Lower lobe of right lung (tissue), 2 donors: ENCODE results near the gene FES. TPM values are rescaled to one million over a fixed set of nuclear protein-coding genes. Genes with fewer than 3 reads are reported as not detected.
"Not testable (repeated sequence)": the region's sequence is repeated elsewhere in the genome, so short reads cannot be mapped to it uniquely, and the experiment has no call there.

ENCODE experiments used
- ATAC-seq, 2 donors: fragments of 200-7000 bp; cut with Tn5 transposase; one replicate each; pipeline ENCODE4 v1.9.1; 2020 to 2022; ENCODE audit warnings: mild to moderate bottlenecking in 2 of 2, moderate library complexity in 2 of 2
- DNase-seq: peaks from one replicate; pipeline ENCODE4 v3.0.0-alpha.2; 2020
- H3K27ac ChIP-seq: fragments of 200-600 bp; one replicate; pipeline ENCODE4 v1.8.0; 2022
- H3K27me3 ChIP-seq: fragments of 200-600 bp; one replicate; pipeline ENCODE4 v1.8.0; 2022; ENCODE audit warnings: low read depth
- H3K36me3 ChIP-seq: fragments of 200-600 bp; one replicate; pipeline ENCODE4 v1.8.0; 2022; ENCODE audit warnings: mild to moderate bottlenecking
- H3K4me1 ChIP-seq: fragments of 200-600 bp; one replicate; pipeline ENCODE4 v1.8.0; 2022
- H3K4me3 ChIP-seq: fragments of 200-600 bp; one replicate; pipeline ENCODE4 v1.8.0; 2022; ENCODE audit warnings: mild to moderate bottlenecking
- H3K9me3 ChIP-seq: fragments of 200-600 bp; one replicate; pipeline ENCODE4 v1.8.0; 2022
- intact Hi-C: fragments of 100-400 bp; cut with DNase I; formaldehyde crosslinking; loops from one replicate; pipeline ENCODE4 v1.11.0; 2022
- total RNA-seq: library from RNA; stranded (reverse); fragmentation: NEBNext Ultra II Directional; extraction: Animal tissue kit (Norgen Biotek cat#: 25700); gene quantifications from one replicate; pipeline ENCODE4 v1.2.1, GENCODE V29; 2021
- TF ChIP-seq, protein P1 (sequence below): fragments of 200-600 bp; IDR thresholded peaks from one replicate; pipeline ENCODE4 v1.8.0; 2022; ENCODE audit warnings: antibody characterized with exemption, mild to moderate bottlenecking
- donor health status: DM: no; HTN: yes; CAD: no; lungs with severe emphysema.

FES gene
- total RNA-seq, 1 donor from 2014 or later, result 51.0 TPM

DNA sequence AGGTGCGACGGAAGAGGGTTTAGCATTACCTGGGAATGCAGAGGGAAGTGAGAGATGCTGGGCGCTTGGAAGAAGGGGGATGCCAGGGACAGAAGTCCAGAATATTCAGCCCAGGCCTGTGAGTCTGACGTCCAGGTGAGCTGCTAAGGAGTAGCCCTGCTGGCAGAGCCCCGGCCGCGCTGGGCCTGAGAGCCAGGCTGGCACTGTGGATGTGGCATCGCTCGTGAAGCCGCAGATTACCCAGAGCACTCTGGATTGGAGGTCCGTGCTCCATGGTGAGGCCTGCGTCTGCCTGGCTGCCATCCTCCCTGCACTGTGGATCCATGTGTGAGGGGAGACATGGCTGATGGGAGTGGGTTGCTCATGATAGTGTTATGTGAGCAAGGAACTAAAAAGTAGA is 33.3 kb downstream of the FES start:
- no peaks in the 10 kb centered on the region for H3K9me3 ChIP-seq
- H3K4me3 ChIP-seq, result no peak overlapping the region
- intact Hi-C loops, result no loop called here
- ATAC-seq (no peak), DNase-seq (no peak)
- no peaks in the 10 kb centered on the region for H3K27me3 ChIP-seq
- peaks cover 12% of the 10 kb centered on the region for H3K4me1 ChIP-seq
- no peak overlapping the region for H3K27ac ChIP-seq
- TF ChIP-seq, protein P1, sequence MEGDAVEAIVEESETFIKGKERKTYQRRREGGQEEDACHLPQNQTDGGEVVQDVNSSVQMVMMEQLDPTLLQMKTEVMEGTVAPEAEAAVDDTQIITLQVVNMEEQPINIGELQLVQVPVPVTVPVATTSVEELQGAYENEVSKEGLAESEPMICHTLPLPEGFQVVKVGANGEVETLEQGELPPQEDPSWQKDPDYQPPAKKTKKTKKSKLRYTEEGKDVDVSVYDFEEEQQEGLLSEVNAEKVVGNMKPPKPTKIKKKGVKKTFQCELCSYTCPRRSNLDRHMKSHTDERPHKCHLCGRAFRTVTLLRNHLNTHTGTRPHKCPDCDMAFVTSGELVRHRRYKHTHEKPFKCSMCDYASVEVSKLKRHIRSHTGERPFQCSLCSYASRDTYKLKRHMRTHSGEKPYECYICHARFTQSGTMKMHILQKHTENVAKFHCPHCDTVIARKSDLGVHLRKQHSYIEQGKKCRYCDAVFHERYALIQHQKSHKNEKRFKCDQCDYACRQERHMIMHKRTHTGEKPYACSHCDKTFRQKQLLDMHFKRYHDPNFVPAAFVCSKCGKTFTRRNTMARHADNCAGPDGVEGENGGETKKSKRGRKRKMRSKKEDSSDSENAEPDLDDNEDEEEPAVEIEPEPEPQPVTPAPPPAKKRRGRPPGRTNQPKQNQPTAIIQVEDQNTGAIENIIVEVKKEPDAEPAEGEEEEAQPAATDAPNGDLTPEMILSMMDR, result no peak
- H3K36me3 ChIP-seq, result peaks cover 95% of the 10 kb centered on the region

DNA sequence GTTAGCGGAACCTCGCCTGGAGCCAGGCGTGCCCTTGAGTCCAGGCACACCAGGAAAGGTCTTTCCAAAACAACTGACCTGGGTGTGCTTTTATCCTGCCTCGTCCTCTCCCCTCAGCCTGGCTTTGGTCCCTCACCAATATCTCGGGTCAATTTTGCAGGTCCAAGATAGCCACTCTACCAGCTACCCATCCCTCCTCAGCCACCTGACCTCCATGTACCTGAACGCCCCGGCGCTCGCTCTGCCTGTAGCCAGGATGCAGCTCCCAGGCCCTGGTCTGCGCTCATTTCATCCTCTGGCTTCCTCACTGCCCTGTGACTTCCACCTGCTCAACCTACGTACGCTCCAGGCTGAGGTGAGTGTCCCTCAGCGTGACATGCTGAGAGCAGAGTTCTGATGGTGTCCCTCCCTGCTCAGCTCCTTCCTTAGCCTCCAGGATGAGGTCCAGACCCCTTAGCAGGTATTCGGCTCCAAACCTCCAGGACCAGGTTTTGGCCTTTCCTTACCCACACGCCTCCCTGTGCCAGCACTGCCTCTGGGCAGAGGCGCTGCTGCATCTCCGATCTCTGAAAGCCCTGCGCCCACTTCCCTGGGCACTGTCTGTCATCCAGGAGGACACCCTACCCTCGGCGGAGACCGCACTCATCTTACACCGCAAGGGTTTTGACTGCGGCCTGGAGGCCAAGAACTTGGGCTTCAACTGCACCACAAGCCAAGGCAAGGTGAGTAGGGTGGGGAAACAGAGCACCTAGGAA is 33.9 kb downstream of the FES start:
- H3K27me3 ChIP-seq, result no peaks in the 10 kb centered on the region
- TF ChIP-seq, protein P1, result no peak
- intact Hi-C loops, result no loop called here
- no peaks in the 10 kb centered on the region for H3K9me3 ChIP-seq
- DNase-seq (no peak), ATAC-seq (no peak)
- peaks cover 89% of the 10 kb centered on the region for H3K36me3 ChIP-seq
- H3K4me1 ChIP-seq, result peaks cover 12% of the 10 kb centered on the region
- H3K4me3 ChIP-seq, result no peak overlapping the region
- H3K27ac ChIP-seq, result no peak overlapping the region

DNA sequence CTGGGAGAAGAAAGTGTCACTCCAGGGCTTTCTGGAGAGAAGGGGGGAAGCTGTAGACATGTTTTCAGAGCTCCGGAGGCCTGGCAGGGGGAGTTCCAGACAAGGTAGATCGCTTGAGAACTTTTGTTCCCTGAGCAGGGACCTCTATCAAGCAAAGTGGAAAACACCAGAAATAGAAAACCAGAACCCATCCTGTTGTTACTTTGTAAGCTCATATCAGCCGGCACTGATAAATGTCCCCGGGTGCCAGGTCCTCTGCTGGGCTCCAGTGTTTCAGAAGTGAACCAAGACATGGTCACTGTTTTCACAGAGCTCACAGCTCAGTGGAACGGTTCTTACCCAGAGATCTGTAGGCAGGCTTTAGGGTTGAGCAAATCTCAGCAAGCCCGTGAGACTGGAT is 34.5 kb downstream of the FES start:
- Histone ChIP-seq H3K9me3 (no peaks in the 10 kb centered on the region), H3K27me3 (no peaks in the 10 kb centered on the region), H3K36me3 (peaks cover 83% of the 10 kb centered on the region), H3K4me1 (peaks cover 12% of the 10 kb centered on the region), H3K4me3 (no peak overlapping the region), H3K27ac (no peak overlapping the region)
- ATAC-seq, result no peak
- intact Hi-C loops, result no loop called here
- TF ChIP-seq, protein P1, result no peak
- no peak for DNase-seq

DNA sequence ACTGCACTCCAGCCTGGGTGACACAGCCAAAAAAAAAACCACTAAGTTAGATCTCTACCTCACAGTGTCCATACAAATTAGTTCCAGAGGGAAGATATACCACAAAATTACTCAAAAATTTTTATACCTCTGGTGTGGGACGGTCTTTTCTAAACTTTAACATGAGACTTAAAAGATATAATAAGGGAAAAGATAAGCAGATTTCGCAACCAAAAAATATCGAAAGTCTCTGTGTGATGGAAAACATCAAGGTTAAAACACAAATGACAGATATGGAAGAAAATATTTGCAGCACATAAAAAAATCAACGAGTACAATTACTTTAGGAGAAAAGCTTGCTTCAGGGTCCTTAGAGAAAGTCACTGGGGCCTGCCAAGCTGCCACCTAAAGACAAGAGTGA is 37.6 kb downstream of the FES start:
- Histone ChIP-seq H3K36me3 (peaks cover 52% of the 10 kb centered on the region), H3K27ac (no peak overlapping the region), H3K4me1 (no peaks in the 10 kb centered on the region), H3K4me3 (no peak overlapping the region), H3K27me3 (no peaks in the 10 kb centered on the region), H3K9me3 (no peaks in the 10 kb centered on the region)
- TF ChIP-seq, protein P1, result no peak
- intact Hi-C loops, result no loop called here
- DNase-seq (no peak), ATAC-seq (no peak)

DNA sequence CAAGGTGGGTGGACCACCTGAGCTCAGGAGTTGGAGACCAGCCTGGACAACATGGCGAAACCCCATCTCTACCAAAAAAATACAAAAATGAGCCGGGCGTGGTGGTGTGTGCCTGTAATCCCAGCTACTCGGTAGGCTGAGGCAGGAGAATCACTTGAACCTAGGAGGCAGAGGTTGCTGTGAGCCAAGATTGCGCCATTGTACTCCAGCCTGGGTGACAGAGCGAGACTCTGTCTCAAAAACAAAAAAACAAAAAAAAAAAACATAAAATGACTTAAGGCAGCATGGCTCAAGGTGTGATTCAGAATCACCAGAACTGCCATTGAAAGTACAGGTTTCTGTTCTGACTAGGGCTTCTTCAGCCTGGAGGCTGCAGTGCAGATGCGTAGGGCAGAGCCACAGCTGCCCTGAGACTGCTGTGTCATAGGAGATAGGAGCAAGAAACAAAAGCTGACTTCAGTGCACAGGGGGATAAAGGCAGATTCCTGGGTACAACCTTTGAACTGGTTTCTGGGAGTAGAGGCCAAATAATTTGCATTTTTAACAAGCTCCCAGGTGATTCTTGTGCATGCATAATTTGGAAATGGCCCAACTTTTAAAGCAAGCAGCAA is 38.5 kb downstream of the FES start:
- peaks cover 43% of the 10 kb centered on the region for H3K36me3 ChIP-seq
- H3K27me3 ChIP-seq, ATAC-seq, H3K4me1 ChIP-seq, DNase-seq, H3K4me3 ChIP-seq, H3K27ac ChIP-seq, H3K9me3 ChIP-seq, intact Hi-C loops: not testable (repeated sequence)

DNA sequence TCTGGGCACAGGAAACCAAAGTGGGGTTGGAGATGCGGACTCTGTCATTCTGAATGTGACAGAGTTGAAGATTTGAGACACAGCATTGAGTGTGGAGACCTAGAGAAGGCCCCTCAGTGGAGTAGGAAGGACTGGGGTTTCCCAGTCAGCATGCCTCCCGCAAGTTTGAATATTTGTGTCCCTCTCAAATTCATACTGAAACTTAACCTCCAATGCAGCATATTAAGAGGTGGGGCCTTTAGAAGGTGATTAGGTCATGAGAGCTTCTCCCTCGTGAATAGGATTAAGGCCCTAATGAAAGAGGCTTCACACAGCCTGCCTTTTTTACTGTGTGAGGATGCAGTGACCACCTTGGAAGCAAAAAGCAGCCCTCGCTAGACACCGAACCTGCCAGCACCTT is 40.1 kb downstream of the FES start:
- no peak for ATAC-seq
- TF ChIP-seq, protein P1, result no peak
- intact Hi-C loops, result no loop called here
- H3K4me1 ChIP-seq, result peaks cover 10% of the 10 kb centered on the region
- H3K4me3 ChIP-seq, result no peak overlapping the region
- peaks cover 27% of the 10 kb centered on the region for H3K36me3 ChIP-seq
- no peaks in the 10 kb centered on the region for H3K9me3 ChIP-seq
- no peak overlapping the region for H3K27ac ChIP-seq
- no peak for DNase-seq
- no peaks in the 10 kb centered on the region for H3K27me3 ChIP-seq

DNA sequence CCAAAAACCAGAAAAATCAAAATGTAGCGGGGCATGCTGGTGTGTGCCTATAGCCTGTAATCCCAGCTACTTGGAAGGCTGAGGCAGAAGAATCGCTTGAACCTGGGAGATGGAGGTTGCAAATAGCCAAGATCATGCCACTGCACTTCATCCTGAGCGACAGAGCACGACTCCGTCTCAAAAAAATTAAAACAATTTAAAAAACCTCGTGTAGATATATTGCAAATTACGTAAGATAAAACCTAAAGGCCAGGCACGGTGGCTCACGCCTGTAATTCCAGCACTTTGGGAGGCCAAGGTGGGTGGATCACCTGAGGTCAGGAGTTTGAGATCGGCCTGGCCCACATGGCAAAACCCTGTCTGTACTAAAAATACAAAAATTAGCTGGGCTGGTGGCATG is 42.5 kb downstream of the FES start:
- H3K9me3 ChIP-seq, intact Hi-C loops, DNase-seq, H3K27me3 ChIP-seq, H3K27ac ChIP-seq, H3K4me3 ChIP-seq, H3K36me3 ChIP-seq, ATAC-seq: not testable (repeated sequence)
- H3K4me1 ChIP-seq, result peaks cover 28% of the 10 kb centered on the region

DNA sequence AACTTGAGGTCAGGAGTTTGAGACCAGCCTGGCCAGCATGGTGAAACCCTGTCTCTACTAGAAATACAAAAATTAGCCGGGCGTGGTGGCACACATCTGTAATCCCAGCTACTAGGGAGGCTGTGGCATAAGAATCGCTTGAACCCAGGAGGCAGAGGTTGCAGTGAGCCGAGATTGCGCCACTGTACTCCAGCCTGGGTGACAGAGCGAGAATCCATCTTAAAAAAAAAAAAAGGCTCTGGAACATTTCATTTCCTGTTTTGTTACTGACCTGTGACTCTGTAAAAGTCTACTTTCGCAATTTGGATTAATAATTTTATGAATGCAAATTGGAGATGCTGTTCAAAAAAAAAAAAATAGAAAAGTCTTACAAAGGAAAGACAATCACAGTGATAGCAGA is 43.8 kb downstream of the FES start:
- not testable (repeated sequence) for H3K36me3 ChIP-seq

More for the DNA sequence above, 43.8 kb downstream of the FES start:
- H3K4me1 ChIP-seq, result peaks cover 36% of the 10 kb centered on the region
- ATAC-seq, DNase-seq, intact Hi-C loops, H3K27me3 ChIP-seq, H3K27ac ChIP-seq, H3K4me3 ChIP-seq, H3K9me3 ChIP-seq: not testable (repeated sequence)
